HepG2 (cell line): ENCODE measurements around the gene GLIS1. TPM values are rescaled to one million over a fixed set of nuclear protein-coding genes. Genes with fewer than 3 reads are reported as not detected.

ENCODE experiments used
- ATAC-seq: fragments of 200-7000 bp; cut with Tn5 transposase; 3 replicates; pipeline ENCODE4 v1.9.1; 2020; ENCODE audit warnings: mild to moderate bottlenecking, moderate library complexity
- BruUV-seq: library from RNA; stranded (reverse); fragments of 400-500 nt; replicated peaks from 2 replicates; lab custom pipeline; 2021; lab: Mats Ljungman, UMichigan
- CTCF ChIA-PET: fragments of 300-600 bp; formaldehyde crosslinking; extraction: SDS; loops from one replicate; lab custom pipeline; 2021; ENCODE audit warnings: low total read pairs, inconsistent platforms, low intra/inter-chr PET ratio; lab: Yijun Ruan, JAX
- POLR2A ChIA-PET: fragments of 350-600 bp; sonication (Branson Sonifier 250); formaldehyde crosslinking; loops from one replicate; lab custom pipeline; 2020; ENCODE audit warnings: antibody characterized with exemption, inconsistent platforms; lab: Yijun Ruan, JAX
- DNase-seq: peaks from one replicate; pipeline ENCODE4 v3.0.0-alpha.2; 2015; ENCODE audit warnings: low spot score
- FAIRE-seq: peaks from 3 replicates; lab custom pipeline; 2011; peaks lifted over from hg19 to GRCh38; lab: Jason Lieb, UNC
- H2AFZ ChIP-seq: one replicate; pipeline ENCODE4 v1.6.1; 2011; ENCODE audit warnings: low read length, inconsistent platforms
- H3K27ac ChIP-seq: fragments of 300-600 bp; 3 replicates; pipeline ENCODE4 v1.8.0; 2011; ENCODE audit warnings: mixed run types, mild to moderate bottlenecking, mixed read lengths, low read length, inconsistent platforms; ENCODE audit not compliant: insufficient read depth; ENCODE audit errors: extremely low read length
- H3K27me3 ChIP-seq, 2 experiments: fragments of 200-600 bp in 1 of 2; 2 replicates in 1 of 2; 3 replicates in 1 of 2; pipeline versions ENCODE4 v1.6.0 to v1.8.0; 2011; ENCODE audit warnings: low read length in 2 of 2, mild to moderate bottlenecking in 2 of 2, moderate library complexity in 2 of 2, inconsistent platforms in 1 of 2; ENCODE audit not compliant: insufficient read depth in 2 of 2, control insufficient read depth in 1 of 2
- H3K36me3 ChIP-seq, 2 experiments: fragments of 200-600 bp in 1 of 2; replicated peaks in 1 of 2; 2 replicates in 1 of 2; 3 replicates in 1 of 2; pipeline versions ENCODE4 v1.5.1 to v1.8.0; 2011; ENCODE audit warnings: low read length in 2 of 2, inconsistent platforms in 1 of 2; ENCODE audit not compliant: insufficient read depth in 2 of 2, control insufficient read depth in 1 of 2
- H3K4me1 ChIP-seq: 2 replicates; pipeline ENCODE4 v1.5.1; 2012; ENCODE audit warnings: low read length, inconsistent platforms; ENCODE audit not compliant: insufficient read depth
- H3K4me2 ChIP-seq: 2 replicates; pipeline ENCODE4 v1.6.0; 2011; ENCODE audit warnings: low read depth, low read length, inconsistent platforms
- H3K4me3 ChIP-seq, 3 experiments: fragments of 200-600 bp in 1 of 3; sonication (generic), shearing (Covaris generic) in 1 of 3; replicated peaks in 1 of 3; 2 replicates each; pipeline ENCODE4 v1.5.1; 2011 to 2016; ENCODE audit warnings: low read length in 3 of 3, inconsistent platforms in 2 of 3, low read depth in 2 of 3, mild to moderate bottlenecking in 2 of 3, control low read depth in 1 of 3, mixed read lengths in 1 of 3; ENCODE audit not compliant: insufficient read depth in 1 of 3
- H3K79me2 ChIP-seq: one replicate; pipeline ENCODE4 v1.6.1; 2011; ENCODE audit warnings: low read length, inconsistent platforms; ENCODE audit not compliant: insufficient read depth
- H3K9ac ChIP-seq: 2 replicates; pipeline ENCODE4 v1.6.0; 2011; ENCODE audit warnings: mild to moderate bottlenecking, low read depth, low read length, inconsistent platforms; ENCODE audit not compliant: insufficient read depth
- H3K9me3 ChIP-seq: 2 replicates; pipeline ENCODE4 v1.5.1; 2012; ENCODE audit warnings: mild to moderate bottlenecking, low read length
- H4K20me1 ChIP-seq: 2 replicates; pipeline ENCODE4 v1.6.0; 2011; ENCODE audit warnings: inconsistent platforms, mild to moderate bottlenecking, low read length, moderate library complexity; ENCODE audit not compliant: insufficient read depth
- ATF2 ChIP-seq: sonication (generic); formaldehyde crosslinking; IDR thresholded peaks from 2 replicates; pipeline ENCODE4 v1.4.0; 2020; ENCODE audit warnings: missing genetic modification reagents
- E2F5 ChIP-seq: sonication (generic); formaldehyde crosslinking; conservative IDR thresholded peaks from 2 replicates; pipeline ENCODE4 v1.4.0; 2020; ENCODE audit warnings: missing genetic modification reagents
- NCOA2 ChIP-seq: sonication (generic); formaldehyde crosslinking; IDR thresholded peaks from 2 replicates; pipeline ENCODE4 v1.8.0; 2022; ENCODE audit warnings: inconsistent platforms
- NKX3-1 ChIP-seq: sonication (generic); formaldehyde crosslinking; IDR thresholded peaks from 2 replicates; pipeline ENCODE4 v1.5.0; 2020; ENCODE audit warnings: missing genetic modification reagents
- RERE ChIP-seq: IDR thresholded peaks from 2 replicates; pipeline ENCODE4 v1.6.1; 2016; ENCODE audit warnings: low read depth, missing genetic modification reagents, missing compliant biosample characterization
- STAG1 ChIP-seq: sonication (generic); formaldehyde crosslinking; IDR thresholded peaks from 2 replicates; pipeline ENCODE4 v1.4.0; 2020; ENCODE audit warnings: missing genetic modification reagents
- ZFP1 ChIP-seq: IDR thresholded peaks from 2 replicates; pipeline ENCODE4 v1.6.1; 2016
- ZNF644 ChIP-seq: IDR thresholded peaks from 2 replicates; pipeline ENCODE4 v1.6.1; 2016; ENCODE audit warnings: low read depth
- WGBS: methylation state at CpG from one replicate; pipeline ENCODE4 v1.1.6; 2017; ENCODE audit warnings: low lambda C conversion rate; 5-methylcytosine and 5-hydroxymethylcytosine counted together
- in situ Hi-C: cut with HindIII; loops from 2 replicates; pipeline ENCODE4 v1.10.0; 2017; ENCODE audit warnings: low pct_unique_long_range_greater_than_20kb; ENCODE audit not compliant: extremely low pct_ligation_motif_present
- intact Hi-C: fragments of 100-400 bp; cut with micrococcal nuclease; formaldehyde crosslinking; loops from one replicate; pipeline ENCODE4 v1.10.0; 2022; ENCODE audit not compliant: unreplicated experiment
- polyA plus RNA-seq, 8 experiments: library from polyadenylated mRNA; depleted of rRNA in 3 of 8; stranded (reverse) in 7 of 8; unstranded in 1 of 8; fragments of >200 nt; fragmentation: Illumina TruSeq in 4 of 8; extraction: Trizol in 4 of 8; gene quantifications; 2 replicates each; pipeline versions ENCODE4 v1.2.1 to v1.2.3, GENCODE V29; 2011 to 2016; ENCODE audit warnings: low read depth in 4 of 8, missing spikeins in 1 of 8, mixed read lengths in 1 of 8; ENCODE audit not compliant: insufficient read depth in 1 of 8
- total RNA-seq, 5 experiments: library from RNA; depleted of rRNA; stranded (reverse); fragments of >200 nt; fragmentation: Illumina TruSeq; extraction: Trizol; gene quantifications; 2 replicates each; pipeline ENCODE4 v1.2.3, GENCODE V29; 2016; ENCODE audit warnings: low read depth in 1 of 5

GLIS1 gene
- total and polyA plus RNA-seq, 2 of the 13 experiments (the other 11 are each of a cell fraction or from before 2014, with no cell fraction given), result 0.03 TPM; not detected in 1

- TF ChIP-seq NCOA2, result no peak
- TF ChIP-seq, all 625 proteins: peak for 0
- H3K9ac ChIP-seq, result no peak overlapping the region
- 100% methylated on average over 2 of the region's 2 CpGs for WGBS
- ChIA-PET POLR2A (no interaction called here), CTCF (no interaction called here)
- no peak overlapping the region for H3K27ac ChIP-seq
- H3K79me2 ChIP-seq, result no peaks in the 10 kb centered on the region
- H3K4me1 ChIP-seq, result no peaks in the 10 kb centered on the region
- intact Hi-C loops, result no loop called here
- H3K4me3 ChIP-seq, result no peak overlapping the region
- H3K9me3 ChIP-seq, result no peaks in the 10 kb centered on the region
- in situ Hi-C loops, result no loop called here
- H3K36me3 ChIP-seq, result peaks cover 0 to 23% of the 10 kb centered on the region in 2 experiments; a peak in 3 of 5 replicates
- no peak overlapping the region for H3K4me2 ChIP-seq
- no peaks in the 10 kb centered on the region for H4K20me1 ChIP-seq
- no peak for DNase-seq
- ATAC-seq, result no peak
- no peak overlapping the region for H2AFZ ChIP-seq
- no peak for FAIRE-seq
- no TSS peak for BruUV-seq
- H3K27me3 ChIP-seq, result no peaks in the 10 kb centered on the region
Measured at GRCh38 chr1:53763911-53764310, 24.9 kb upstream of the GLIS1 start.

- intact Hi-C loops, result no loop called here
- TF ChIP-seq E2F5 (no peak), STAG1 (0 out of 2 replicates have a peak, but pooled peaks have one; percentile 13), RERE (CRISPR knock-in tag) (no peak), ZFP1 (CRISPR knock-in tag) (no peak), NCOA2 (no peak), NKX3-1 (no peak), ATF2 (CRISPR knock-in tag) (no peak), ZNF644 (CRISPR knock-in tag) (no peak)
- H3K9ac ChIP-seq, result no peak overlapping the region
- H3K4me2 ChIP-seq, result no peak overlapping the region
- no peaks in the 10 kb centered on the region for H3K4me1 ChIP-seq
- no peaks in the 10 kb centered on the region for H3K79me2 ChIP-seq
- no peak overlapping the region for H3K4me3 ChIP-seq
- CTCF ChIA-PET, result no interaction called here
- no peak for ATAC-seq
- H3K9me3 ChIP-seq, result no peaks in the 10 kb centered on the region
- H3K27me3 ChIP-seq, result no peaks in the 10 kb centered on the region
- H3K27ac ChIP-seq, result no peak overlapping the region
- POLR2A ChIA-PET, result no interaction called here
- no peaks in the 10 kb centered on the region for H4K20me1 ChIP-seq
- no peak overlapping the region for H2AFZ ChIP-seq
- FAIRE-seq, result no peak
- no peak for DNase-seq
- in situ Hi-C loops, result no loop called here
- BruUV-seq, result no TSS peak
- H3K36me3 ChIP-seq, result peaks cover 0 to 20% of the 10 kb centered on the region in 2 experiments; a peak in 2 of 5 replicates
- WGBS, result 80% methylated on average over 4 of the region's 4 CpGs
Measured at GRCh38 chr1:53763461-53763860, 24.5 kb upstream of the GLIS1 start.
